CD4-positive, alpha-beta memory T cell (primary cell): ENCODE data around the gene MSH6. TPM values are rescaled to one million over a fixed set of nuclear protein-coding genes. Genes with fewer than 3 reads are reported as not detected.

Experiments
- CTCF ChIA-PET: fragments of 350-600 bp; sonication (Branson Sonifier 250); formaldehyde crosslinking; loops from one replicate; lab custom pipeline; 2021; ENCODE audit warnings: inconsistent platforms; ENCODE audit not compliant: partially characterized antibody; lab: Charles Lee
- POLR2A ChIA-PET: fragments of 350-600 bp; sonication (Branson Sonifier 250); formaldehyde crosslinking; loops from one replicate; lab custom pipeline; 2021; ENCODE audit not compliant: partially characterized antibody; lab: Charles Lee
- DNase-seq, 5 donors: peaks; one replicate each; pipeline versions ENCODE4 v3.0.0 to v3.0.0-alpha.2; 2020 to 2022; ENCODE audit warnings: mixed read lengths in 1 of 5
- H3K27ac ChIP-seq: one replicate; pipeline ENCODE4 v1.7.0; 2013; ENCODE audit warnings: low read depth, low read length
- H3K27me3 ChIP-seq: 2 replicates; pipeline ENCODE4 v1.7.0; 2013; ENCODE audit warnings: mild to moderate bottlenecking, low read length, moderate library complexity; ENCODE audit not compliant: insufficient read depth
- H3K36me3 ChIP-seq: 2 replicates; pipeline ENCODE4 v1.7.0; 2013; ENCODE audit warnings: mild to moderate bottlenecking, low read length, moderate library complexity; ENCODE audit not compliant: insufficient read depth
- H3K4me1 ChIP-seq: 2 replicates; pipeline ENCODE4 v1.7.0; 2013; ENCODE audit warnings: mild to moderate bottlenecking, low read length, moderate library complexity; ENCODE audit not compliant: insufficient read depth
- H3K4me3 ChIP-seq, 2 donors: one replicate each; pipeline ENCODE4 v1.7.0; 2013; ENCODE audit warnings: low read length in 2 of 2, mild to moderate bottlenecking in 1 of 2
- H3K9me3 ChIP-seq, 2 donors: one replicate each; pipeline ENCODE4 v1.7.0; 2013; ENCODE audit warnings: low read length in 2 of 2, control low read depth in 1 of 2; ENCODE audit not compliant: control insufficient read depth in 1 of 2
- H3K27ac Mint-ChIP-seq, 7 donors: one replicate each; pipeline ENCODE4 v1.8.0; 2020 to 2021; ENCODE audit warnings: mixed read lengths in 7 of 7, mild to moderate bottlenecking in 6 of 7, inconsistent platforms in 3 of 7, moderate library complexity in 3 of 7
- H3K27me3 Mint-ChIP-seq, 2 donors: one replicate each; pipeline ENCODE4 v1.8.0; 2020 to 2021; ENCODE audit warnings: mixed read lengths in 2 of 2
- H3K36me3 Mint-ChIP-seq, 2 donors: one replicate each; pipeline ENCODE4 v1.8.0; 2020 to 2021; ENCODE audit warnings: mixed read lengths in 2 of 2, inconsistent platforms in 1 of 2, mild to moderate bottlenecking in 1 of 2
- H3K4me1 Mint-ChIP-seq, 4 donors: one replicate each; pipeline ENCODE4 v1.8.0; 2020 to 2021; ENCODE audit warnings: mixed read lengths in 4 of 4, mild to moderate bottlenecking in 1 of 4
- H3K4me3 Mint-ChIP-seq, 8 donors: one replicate each; pipeline ENCODE4 v1.8.0; 2020 to 2021; ENCODE audit warnings: mixed read lengths in 8 of 8, mild to moderate bottlenecking in 7 of 8, moderate library complexity in 6 of 8, inconsistent platforms in 3 of 8
- H3K9me3 Mint-ChIP-seq, 8 donors: one replicate each; pipeline ENCODE4 v1.8.0; 2020 to 2021; ENCODE audit warnings: mixed read lengths in 8 of 8, mild to moderate bottlenecking in 5 of 8, inconsistent platforms in 3 of 8, moderate library complexity in 1 of 8
- intact Hi-C: fragments of 100-400 bp; cut with micrococcal nuclease; formaldehyde crosslinking; loops from one replicate; pipeline ENCODE4 v1.15.1; 2023
- polyA plus RNA-seq, 2 donors: library from polyadenylated mRNA; unstranded; fragments of 300-500 nt; fragmentation: Illumina TruSeq; gene quantifications; one replicate each; pipeline ENCODE4 v1.2.3, GENCODE V29; 2021
- total RNA-seq, 2 experiments: library from RNA; stranded (reverse); gene quantifications; one replicate each; pipeline ENCODE4 v1.2.3, GENCODE V29; 2021

The MSH6 gene
- total and polyA plus RNA-seq, 4 experiments from 2014 or later = 11.9 to 49.9 (median 37.6) TPM

DNA sequence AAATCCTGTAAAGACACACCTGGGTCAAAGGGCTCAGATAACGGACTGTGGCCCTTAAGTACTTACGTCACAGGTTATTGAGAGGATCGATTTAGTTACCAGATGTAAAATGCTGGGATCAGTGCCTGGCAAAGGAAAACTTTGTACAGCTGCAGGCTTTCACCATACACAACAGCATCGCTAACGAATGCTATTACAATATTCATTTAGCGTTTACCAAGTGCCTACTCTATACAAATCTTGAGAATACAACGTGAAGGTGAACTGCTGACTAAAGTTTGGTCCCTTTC, 619 bp upstream of the MSH6 start:
- intact Hi-C loops = loop anchor here (5.0 to 10.0 kb wide), 2 partner anchors 260 to 1488 kb away; partner anchors contain the start of gene EPAS1
- POLR2A ChIA-PET = interaction anchor here (0.9 to 1.9 kb wide), 10 partner anchors 9 to 873 kb away, joined by 3 to 13 read pairs (median 4); partner anchors contain the start of genes FBXO11 and MSH2
- H3K9me3 Mint-ChIP-seq = peaks cover 0 to 2% (median 0%) of the 10 kb centered on the region in 8 donors
- CTCF ChIA-PET = interaction anchor here (1.1 to 2.0 kb wide), 2 partner anchors 12 to 15 kb away, joined by 4 to 13 read pairs; no protein-coding TSS in a partner anchor
- H3K27ac ChIP-seq = peak overlapping the region; percentile 94
- peaks cover 31% of the 10 kb centered on the region for H3K4me1 ChIP-seq
- H3K4me1 Mint-ChIP-seq = peaks cover 13 to 33% (median 20%) of the 10 kb centered on the region in 4 donors
- no peaks in the 10 kb centered on the region for H3K36me3 ChIP-seq
- H3K36me3 Mint-ChIP-seq = peaks cover 3 to 6% of the 10 kb centered on the region in 2 donors
- H3K27ac Mint-ChIP-seq = peak overlapping the region; percentile 47 to 92 (median 84)
- no peaks in the 10 kb centered on the region for H3K27me3 Mint-ChIP-seq
- H3K4me3 ChIP-seq = peak overlapping the region; percentile 73 to 99
- peak overlapping the region; percentile 85 to 90 (median 86) for H3K4me3 Mint-ChIP-seq
- DNase-seq = no peak
- H3K9me3 ChIP-seq = no peaks in the 10 kb centered on the region
- no peaks in the 10 kb centered on the region for H3K27me3 ChIP-seq

DNA sequence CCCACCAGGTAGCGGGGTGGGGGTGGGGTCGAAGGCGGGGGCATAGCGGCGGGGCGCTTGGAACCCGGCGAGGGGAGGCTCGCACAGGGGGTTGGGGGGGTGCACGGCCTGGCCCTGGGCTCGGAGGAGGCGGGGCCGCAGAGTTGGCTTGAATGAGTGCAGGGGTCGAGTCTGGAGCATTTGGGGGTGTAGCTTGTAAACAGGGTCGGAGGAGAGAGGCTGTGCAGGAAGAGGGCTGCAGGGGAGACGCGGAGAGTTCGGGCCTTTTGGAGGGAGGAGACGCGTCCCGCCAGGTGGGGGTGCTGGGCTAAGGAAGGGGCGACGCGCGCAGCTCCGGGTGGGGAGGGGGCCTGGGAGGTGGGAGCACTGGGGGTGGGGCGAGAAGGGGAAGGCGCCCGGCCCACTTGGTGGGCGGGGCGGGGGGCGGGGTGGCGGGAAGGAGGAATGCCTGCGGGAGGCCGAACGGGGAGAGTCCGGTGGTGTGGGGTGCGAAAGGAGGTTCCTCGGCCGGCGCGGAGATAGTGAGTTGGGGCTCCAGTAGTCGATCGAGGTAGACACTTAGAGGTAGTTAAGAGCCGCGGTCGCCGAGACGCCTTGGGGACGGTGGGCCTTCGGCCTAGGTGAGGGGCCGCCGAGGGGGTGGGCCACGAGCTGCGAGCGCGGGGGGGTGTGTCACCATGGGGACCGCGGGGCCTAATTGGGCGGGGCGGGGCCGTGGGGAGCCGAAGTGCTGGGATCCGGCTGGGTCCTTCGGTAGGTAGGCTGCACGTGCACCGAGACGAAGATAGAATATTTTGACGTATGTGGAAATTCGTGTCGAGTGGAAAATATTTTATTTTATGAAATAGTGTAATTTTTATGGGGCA, 774 bp downstream of the MSH6 start:
- H3K9me3 ChIP-seq = no peaks in the 10 kb centered on the region
- no peaks in the 10 kb centered on the region for H3K27me3 Mint-ChIP-seq
- H3K4me3 ChIP-seq = peak overlapping the region; percentile 78 to 99
- peak; percentile 59 to 83 (median 63) for DNase-seq
- POLR2A ChIA-PET = interaction anchor here (1.0 to 1.9 kb wide), 6 partner anchors 8 to 874 kb away, joined by 3 to 13 read pairs (median 5); partner anchors contain the start of genes FBXO11 and MSH2
- no peaks in the 10 kb centered on the region for H3K27me3 ChIP-seq
- CTCF ChIA-PET = interaction anchor here (0.7 to 2.0 kb wide), 4 partner anchors 13 to 51 kb away, joined by 3 to 13 read pairs (median 4); no protein-coding TSS in a partner anchor
- no peaks in the 10 kb centered on the region for H3K36me3 ChIP-seq
- peak overlapping the region; percentile 90 to 94 (median 92) for H3K4me3 Mint-ChIP-seq
- intact Hi-C loops = loop anchor here (1.0 to 10.0 kb wide), 5 partner anchors 123 to 1489 kb away; partner anchors contain the start of genes EPAS1, FBXO11 and MSH2
- H3K9me3 Mint-ChIP-seq = peaks cover 0 to 2% (median 0%) of the 10 kb centered on the region in 8 donors
- peaks cover 3 to 6% of the 10 kb centered on the region in 2 donors for H3K36me3 Mint-ChIP-seq
- H3K4me1 Mint-ChIP-seq = peaks cover 13 to 33% (median 23%) of the 10 kb centered on the region in 4 donors
- H3K27ac Mint-ChIP-seq = peak overlapping the region; percentile 84 to 94 (median 92)
- peaks cover 36% of the 10 kb centered on the region for H3K4me1 ChIP-seq
- H3K27ac ChIP-seq = peak overlapping the region; percentile 94

DNA sequence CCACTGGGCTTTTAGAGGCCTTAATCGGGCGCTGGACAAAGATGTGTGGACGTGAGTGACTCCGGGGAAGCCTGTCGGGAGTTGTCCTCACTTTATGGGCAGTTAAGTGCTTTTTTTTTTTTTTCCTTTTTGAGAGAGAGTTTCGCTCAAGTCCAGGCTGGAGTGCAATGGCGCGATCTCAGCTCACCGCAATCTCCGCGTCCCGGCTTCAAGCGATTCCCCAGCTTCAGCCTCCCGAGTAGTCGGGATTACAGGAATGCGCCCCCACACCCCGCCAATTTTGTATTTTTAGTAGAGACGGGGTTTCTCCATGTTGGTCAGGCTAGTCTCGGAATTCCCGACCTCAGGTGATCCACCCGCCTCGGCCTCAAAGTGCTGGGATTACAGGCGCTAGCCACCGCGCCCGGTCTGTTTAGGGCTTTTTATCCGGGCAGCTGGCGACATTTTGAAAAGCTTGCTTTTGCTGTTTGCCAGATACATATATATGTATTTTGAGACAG, 1.5 kb downstream of the MSH6 start:
- H3K4me1 Mint-ChIP-seq = peaks cover 13 to 33% (median 23%) of the 10 kb centered on the region in 4 donors
- CTCF ChIA-PET = interaction anchor here (1.0 kb wide), 1 partner anchor 17 kb away, joined by 3 read pairs; no protein-coding TSS in a partner anchor
- H3K27ac Mint-ChIP-seq = peak overlapping the region in 6 of 7 donors; percentile 77 to 93 (median 88)
- peak overlapping the region; percentile 90 to 94 (median 92) for H3K4me3 Mint-ChIP-seq
- Histone ChIP-seq H3K27ac (peak overlapping the region; percentile 94), H3K27me3 (no peaks in the 10 kb centered on the region), H3K9me3 (no peaks in the 10 kb centered on the region), H3K36me3 (no peaks in the 10 kb centered on the region), H3K4me1 (peaks cover 36% of the 10 kb centered on the region), H3K4me3 (peak overlapping the region; percentile 22 to 99)
- POLR2A ChIA-PET = interaction anchor here (1.0 kb wide), 1 partner anchor 9 kb away, joined by 4 read pairs; no protein-coding TSS in a partner anchor
- peaks cover 0 to 2% (median 0%) of the 10 kb centered on the region in 8 donors for H3K9me3 Mint-ChIP-seq
- no peaks in the 10 kb centered on the region for H3K27me3 Mint-ChIP-seq
- peaks cover 3 to 6% of the 10 kb centered on the region in 2 donors for H3K36me3 Mint-ChIP-seq
- intact Hi-C loops = loop anchor here (5.0 to 10.0 kb wide), 2 partner anchors 262 to 1490 kb away; partner anchors contain the start of gene EPAS1
- DNase-seq = no peak

DNA sequence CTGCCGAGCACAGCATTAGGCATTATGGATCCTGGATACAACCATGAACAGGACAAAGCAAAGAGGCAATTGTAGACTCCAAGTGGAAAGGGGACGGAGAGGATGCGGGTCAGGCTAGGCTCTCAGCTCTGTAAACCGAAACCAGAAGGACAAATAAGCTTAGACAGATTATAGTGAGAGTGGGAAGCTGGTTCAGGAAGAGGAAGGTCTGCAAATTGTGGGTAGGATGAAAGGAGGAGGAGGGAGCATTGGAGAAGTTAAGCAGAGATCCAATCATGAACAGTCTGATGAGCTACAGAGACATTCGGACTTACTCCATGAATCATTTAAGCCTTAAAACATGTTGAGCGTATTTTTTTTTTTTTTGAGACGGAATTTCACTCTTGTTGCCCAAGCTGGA, 3.0 kb downstream of the MSH6 start:
- no peak overlapping the region for H3K4me3 ChIP-seq

DNA sequence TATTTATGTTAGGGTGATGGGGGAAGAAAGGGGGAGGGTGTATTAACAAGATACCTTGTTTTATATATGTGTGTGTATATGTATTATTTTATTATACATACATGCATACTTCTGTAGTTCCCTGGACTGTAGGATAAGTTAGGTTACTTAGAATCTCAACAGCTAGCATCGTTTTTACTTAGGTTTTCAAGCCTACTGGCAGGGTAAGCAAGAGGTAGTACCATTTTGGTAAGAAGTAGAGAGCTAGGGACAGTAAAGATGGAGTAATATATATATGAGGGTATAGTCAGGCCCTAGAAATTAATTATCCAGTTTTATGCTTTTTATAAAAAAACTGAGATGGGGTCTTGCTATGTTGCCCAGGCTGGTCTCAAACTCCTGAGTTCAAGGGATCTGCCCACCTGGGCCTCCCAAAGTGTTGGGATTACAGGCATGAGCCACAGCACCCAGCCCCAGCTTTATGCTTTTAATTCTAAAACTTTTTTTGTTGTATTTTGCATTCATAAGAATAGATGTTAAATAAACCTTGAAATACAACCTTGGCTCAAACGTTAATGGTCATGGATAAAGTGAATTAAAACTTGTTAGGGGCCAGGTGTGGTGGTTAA, 13.2 kb downstream of the MSH6 start:
- no peaks in the 10 kb centered on the region for H3K27me3 Mint-ChIP-seq
- Histone ChIP-seq H3K4me1 (no peaks in the 10 kb centered on the region), H3K4me3 (no peak overlapping the region), H3K36me3 (peaks cover 42% of the 10 kb centered on the region), H3K27me3 (no peaks in the 10 kb centered on the region), H3K9me3 (no peaks in the 10 kb centered on the region), H3K27ac (no peak overlapping the region)
- intact Hi-C loops = no loop called here
- ChIA-PET POLR2A (no interaction called here), CTCF (interaction anchor here (1.4 to 2.5 kb wide), 2 partner anchors 13 to 29 kb away, joined by 4 to 6 read pairs; partner anchors contain the start of gene MSH6)
- peaks cover 5 to 11% (median 9%) of the 10 kb centered on the region in 4 donors for H3K4me1 Mint-ChIP-seq
- no peak for DNase-seq
- H3K9me3 Mint-ChIP-seq = peaks cover 0 to 2% (median 0%) of the 10 kb centered on the region in 8 donors
- peak overlapping the region in 2 of 7 donors; percentile 59 to 61 for H3K27ac Mint-ChIP-seq
- peak overlapping the region in 1 of 8 donors; percentile 27 for H3K4me3 Mint-ChIP-seq
- H3K36me3 Mint-ChIP-seq = peaks cover 51 to 56% of the 10 kb centered on the region in 2 donors

More for the DNA sequence above, 3.0 kb downstream of the MSH6 start:
- DNase-seq = no peak
- intact Hi-C loops = loop anchor here (10.0 kb wide), 1 partner anchor 1491 kb away; the partner anchor contains the start of gene EPAS1
- Histone ChIP-seq H3K36me3 (no peaks in the 10 kb centered on the region), H3K27ac (no peak overlapping the region), H3K9me3 (no peaks in the 10 kb centered on the region), H3K4me1 (peaks cover 41% of the 10 kb centered on the region), H3K27me3 (no peaks in the 10 kb centered on the region)
- ChIA-PET POLR2A (no interaction called here), CTCF (no interaction called here)
- Mint-ChIP-seq H3K4me1 (peaks cover 16 to 42% (median 27%) of the 10 kb centered on the region in 4 donors), H3K4me3 (peak overlapping the region in 7 of 8 donors; percentile 4 to 63 (median 39)), H3K9me3 (peaks cover 0 to 2% (median 0%) of the 10 kb centered on the region in 8 donors), H3K27ac (peak overlapping the region in 6 of 7 donors; percentile 8 to 57 (median 30)), H3K27me3 (no peaks in the 10 kb centered on the region), H3K36me3 (peaks cover 7 to 11% of the 10 kb centered on the region in 2 donors)

DNA sequence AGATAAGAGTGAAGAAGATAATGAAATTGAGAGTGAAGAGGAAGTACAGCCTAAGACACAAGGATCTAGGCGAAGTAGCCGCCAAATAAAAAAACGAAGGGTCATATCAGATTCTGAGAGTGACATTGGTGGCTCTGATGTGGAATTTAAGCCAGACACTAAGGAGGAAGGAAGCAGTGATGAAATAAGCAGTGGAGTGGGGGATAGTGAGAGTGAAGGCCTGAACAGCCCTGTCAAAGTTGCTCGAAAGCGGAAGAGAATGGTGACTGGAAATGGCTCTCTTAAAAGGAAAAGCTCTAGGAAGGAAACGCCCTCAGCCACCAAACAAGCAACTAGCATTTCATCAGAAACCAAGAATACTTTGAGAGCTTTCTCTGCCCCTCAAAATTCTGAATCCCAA, 15.7 kb downstream of the MSH6 start:
- peaks cover 53% of the 10 kb centered on the region for H3K36me3 ChIP-seq
- ChIA-PET CTCF (no interaction called here), POLR2A (no interaction called here)
- no peak overlapping the region for H3K27ac ChIP-seq
- intact Hi-C loops = no loop called here
- DNase-seq = no peak
- Mint-ChIP-seq H3K27ac (peak overlapping the region in 1 of 7 donors; percentile 2), H3K4me1 (peaks cover 3 to 9% (median 6%) of the 10 kb centered on the region in 4 donors), H3K27me3 (no peaks in the 10 kb centered on the region), H3K9me3 (peaks cover 0 to 9% (median 7%) of the 10 kb centered on the region in 8 donors), H3K36me3 (peaks cover 68 to 74% of the 10 kb centered on the region in 2 donors), H3K4me3 (no peak overlapping the region)
- H3K4me1 ChIP-seq = no peaks in the 10 kb centered on the region
- no peaks in the 10 kb centered on the region for H3K9me3 ChIP-seq
- no peaks in the 10 kb centered on the region for H3K27me3 ChIP-seq
- H3K4me3 ChIP-seq = no peak overlapping the region
